GM21576 (cell line): Measurements from ENCODE around the gene GRB7.

ENCODE experiments used
- ATAC-seq: cut with Tn5 transposase; IDR thresholded peaks from one replicate; pipeline ENCODE4 v1.9.1; 2021; ENCODE audit warnings: mild to moderate bottlenecking, moderate library complexity; ENCODE audit not compliant: unreplicated experiment

The GRB7 gene

DNA sequence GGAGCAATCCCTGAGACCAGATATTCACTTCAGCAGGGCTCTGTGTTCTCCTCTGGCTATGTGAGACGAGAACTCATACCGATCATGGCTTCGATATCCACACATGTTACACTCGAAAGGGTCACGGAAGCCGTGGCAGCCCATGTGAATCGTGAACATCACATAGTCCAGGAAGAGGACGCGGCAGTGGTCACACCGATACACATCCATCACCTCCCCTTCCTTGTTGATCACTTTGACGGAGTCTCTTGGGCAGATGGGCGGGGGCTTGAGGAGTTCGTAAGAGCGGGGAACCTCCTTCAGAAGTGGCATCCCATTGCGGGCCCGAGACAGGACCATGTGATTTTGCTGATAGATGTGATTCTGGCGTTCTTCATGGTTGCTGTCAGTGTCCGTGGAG lies 28.0 kb downstream of the GRB7 start:
- ATAC-seq: no peak

DNA sequence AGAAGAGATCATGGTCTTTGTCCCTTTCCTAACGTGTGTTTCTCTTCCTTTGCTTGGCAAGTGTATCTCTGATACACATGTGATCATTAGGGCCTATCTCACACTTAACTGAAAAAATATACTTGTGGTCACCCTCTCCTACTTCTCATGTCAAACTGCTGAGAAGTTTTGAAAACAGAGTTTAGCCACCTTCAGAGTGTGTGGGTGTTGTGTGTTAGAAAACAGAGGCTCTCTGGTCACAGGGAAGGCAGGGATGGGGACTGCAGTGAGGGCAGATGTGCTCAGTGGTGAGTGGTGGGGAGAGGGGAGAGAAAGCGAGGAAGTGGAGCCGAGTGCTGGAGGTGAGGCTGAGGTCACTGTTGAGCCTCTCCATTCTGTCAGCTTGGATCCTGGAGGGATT lies 29.4 kb downstream of the GRB7 start:
- ATAC-seq: no peak

DNA sequence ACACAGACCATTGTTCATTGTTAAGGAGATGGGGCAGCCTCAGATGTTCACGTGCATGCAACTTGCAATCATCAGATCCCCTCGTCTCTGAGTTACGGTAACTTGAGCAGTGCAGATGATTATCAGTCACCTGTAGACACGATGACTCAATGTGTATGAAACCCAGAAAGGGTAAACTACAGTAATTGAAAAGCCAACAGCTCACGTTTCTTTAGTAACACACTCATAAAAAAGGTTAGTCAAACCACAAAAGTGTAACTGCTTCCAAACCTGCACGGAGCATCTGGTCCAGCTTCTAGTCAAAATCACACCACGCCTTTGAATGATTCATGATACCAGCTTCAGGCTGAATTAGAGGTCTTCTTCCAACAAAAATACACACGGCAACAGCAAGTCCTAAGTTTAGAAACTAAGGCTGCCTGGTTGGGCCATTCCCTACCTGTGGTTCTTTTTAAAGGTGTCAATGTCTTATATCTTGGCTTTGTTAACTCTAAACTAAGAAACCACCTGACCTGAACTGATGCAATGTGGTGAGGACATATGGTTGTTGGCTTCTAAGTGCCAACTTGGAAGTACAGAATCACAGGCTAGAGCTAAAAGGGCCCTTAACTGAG lies 32.3 kb downstream of the GRB7 start:
- peak; percentile 42 for ATAC-seq

DNA sequence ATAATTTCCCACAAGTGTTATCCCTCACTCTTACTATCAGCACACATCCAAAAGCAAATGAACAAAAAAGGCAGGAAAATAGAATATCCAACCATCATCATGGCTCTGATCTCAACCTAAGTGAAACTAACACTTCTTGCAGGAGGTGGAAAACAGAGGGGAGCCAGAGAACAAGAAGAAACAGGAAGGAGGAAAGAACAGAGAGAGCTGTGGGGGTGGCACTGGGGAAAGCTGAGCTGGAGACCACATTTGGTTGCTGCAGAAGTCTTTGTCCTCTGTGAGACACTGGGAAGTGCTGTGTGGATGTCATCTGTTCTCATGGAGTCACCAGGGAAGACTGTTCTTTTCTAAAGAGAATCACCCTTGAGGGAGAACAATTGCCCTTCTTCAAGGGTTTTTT lies 34.7 kb downstream of the GRB7 start:
- no peak for ATAC-seq

DNA sequence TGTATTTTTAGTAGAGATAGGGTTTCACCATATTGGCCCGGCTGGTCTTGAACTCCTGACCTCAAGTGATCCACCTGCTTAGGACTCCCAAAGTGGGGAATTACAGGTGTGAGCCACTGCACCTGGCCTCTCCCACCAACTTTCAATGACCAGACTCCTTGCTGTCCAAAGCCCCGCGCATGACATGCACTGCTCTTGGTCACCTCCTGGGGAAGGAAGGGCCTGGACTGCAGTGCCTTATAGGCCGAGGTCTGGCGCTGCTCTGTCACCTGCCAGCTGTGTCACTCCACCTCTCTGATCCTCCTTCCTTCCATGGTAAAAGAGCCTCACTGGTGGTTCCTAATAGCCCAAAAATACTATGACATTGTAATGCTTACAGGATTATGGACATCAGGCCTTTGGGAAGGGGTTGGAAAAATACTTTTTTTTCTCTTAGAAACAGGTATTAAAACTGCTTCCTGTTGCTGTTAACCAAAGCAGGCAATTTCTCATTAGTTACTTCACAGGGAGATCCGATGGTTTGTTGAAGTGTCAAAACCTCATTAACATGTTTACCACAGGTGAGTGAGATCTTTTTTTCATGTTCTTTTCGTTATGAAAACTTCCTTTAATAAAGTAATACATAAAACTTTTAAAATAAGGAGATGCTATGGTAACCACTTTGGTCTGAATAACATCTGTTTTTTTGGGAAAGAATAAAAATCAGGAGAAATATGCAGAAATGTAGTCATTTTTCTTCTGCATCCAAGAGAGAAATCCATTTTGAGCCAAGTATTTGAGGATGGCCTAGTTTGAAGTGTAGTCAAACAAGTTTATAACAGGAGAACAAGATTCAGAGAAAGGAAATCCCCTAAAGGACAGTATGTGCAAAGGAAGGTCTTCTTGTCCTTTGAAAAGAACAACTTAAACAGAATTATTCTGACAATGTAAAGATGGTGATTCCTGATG lies 35.5 kb downstream of the GRB7 start:
- no peak for ATAC-seq

- ATAC-seq: no peak
These were observed 36.3 kb downstream of the GRB7 start for GRCh38 chr17:39774047-39774446.

GRCh38 chr17:39775031-39775430 lies 37.3 kb downstream of the GRB7 start:
- ATAC-seq: no peak

- ATAC-seq: no peak
These were observed 38.5 kb downstream of the GRB7 start for GRCh38 chr17:39776252-39776651.

- no peak for ATAC-seq
These were observed 40.0 kb downstream of the GRB7 start for GRCh38 chr17:39777534-39778365.

- no peak for ATAC-seq
These were observed 43.5 kb downstream of the GRB7 start for GRCh38 chr17:39781031-39781860.

- no peak for ATAC-seq
These were observed 44.1 kb downstream of the GRB7 start for GRCh38 chr17:39781861-39782213.

DNA sequence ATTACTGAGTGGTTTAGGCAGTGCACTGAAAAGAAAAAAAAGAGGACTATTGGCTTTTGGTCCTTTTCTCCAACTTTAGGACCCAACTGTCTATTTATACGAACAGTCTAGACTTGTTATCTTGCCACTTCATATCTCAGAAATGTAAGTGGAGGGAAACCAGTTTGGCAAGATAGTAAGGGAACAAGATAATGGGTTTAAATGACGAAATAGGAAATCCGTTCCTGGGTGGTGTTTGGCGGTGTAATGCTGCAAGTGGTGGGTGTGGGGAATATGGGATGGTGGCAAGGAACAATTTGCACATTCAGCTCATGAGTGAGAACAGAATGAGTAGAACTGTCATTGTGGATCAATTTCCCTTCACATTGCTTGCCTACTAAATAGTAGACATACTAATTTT lies 44.7 kb downstream of the GRB7 start:
- no peak for ATAC-seq

GRCh38 chr17:39782980-39783379 lies 45.2 kb downstream of the GRB7 start:
- ATAC-seq: no peak

- no peak for ATAC-seq
These were observed 49.3 kb downstream of the GRB7 start for GRCh38 chr17:39787041-39787440.

GRCh38 chr17:39787743-39788484 lies 50.2 kb downstream of the GRB7 start:
- no peak for ATAC-seq

DNA sequence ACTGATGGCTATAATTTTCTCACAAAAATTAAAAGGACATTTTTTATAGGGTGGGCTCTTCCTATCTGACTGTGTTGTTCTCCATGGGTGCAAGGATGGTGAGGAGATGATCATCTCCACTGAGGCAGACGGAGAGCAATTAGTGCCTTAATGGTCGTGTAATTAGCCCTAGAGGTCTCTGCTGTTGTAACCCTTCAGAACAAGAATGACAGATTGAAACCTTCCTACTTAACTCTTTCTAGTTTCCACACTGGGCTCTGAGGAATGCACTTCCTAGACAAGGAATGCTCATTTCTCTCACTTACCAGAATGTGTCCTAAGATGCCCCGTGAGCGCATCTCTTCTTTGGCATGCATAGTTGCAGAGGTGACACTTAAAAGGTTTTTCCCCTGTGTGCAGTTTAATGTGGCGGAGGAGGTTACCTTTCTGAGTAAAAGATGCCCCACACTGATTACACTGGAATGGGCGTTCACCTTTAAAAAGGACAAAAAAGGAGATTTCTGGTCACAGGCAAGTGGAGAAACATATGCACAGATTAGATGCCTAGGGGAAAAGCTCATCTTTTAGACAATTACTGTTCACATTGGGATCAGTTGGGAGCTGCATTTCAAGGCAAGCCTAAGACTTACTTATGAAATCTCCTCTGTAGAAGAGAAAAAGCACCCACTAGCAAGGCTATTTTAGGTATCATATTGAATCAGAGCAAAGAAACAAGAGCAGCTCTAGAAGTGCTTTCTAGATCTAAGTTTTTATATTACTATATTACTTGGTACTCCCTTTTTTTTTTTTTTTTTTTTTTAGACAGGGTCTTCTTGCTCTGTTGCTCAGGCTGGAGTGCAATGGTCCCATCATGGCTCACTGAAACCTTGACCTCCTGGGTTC lies 53.6 kb downstream of the GRB7 start:
- ATAC-seq: no peak

DNA sequence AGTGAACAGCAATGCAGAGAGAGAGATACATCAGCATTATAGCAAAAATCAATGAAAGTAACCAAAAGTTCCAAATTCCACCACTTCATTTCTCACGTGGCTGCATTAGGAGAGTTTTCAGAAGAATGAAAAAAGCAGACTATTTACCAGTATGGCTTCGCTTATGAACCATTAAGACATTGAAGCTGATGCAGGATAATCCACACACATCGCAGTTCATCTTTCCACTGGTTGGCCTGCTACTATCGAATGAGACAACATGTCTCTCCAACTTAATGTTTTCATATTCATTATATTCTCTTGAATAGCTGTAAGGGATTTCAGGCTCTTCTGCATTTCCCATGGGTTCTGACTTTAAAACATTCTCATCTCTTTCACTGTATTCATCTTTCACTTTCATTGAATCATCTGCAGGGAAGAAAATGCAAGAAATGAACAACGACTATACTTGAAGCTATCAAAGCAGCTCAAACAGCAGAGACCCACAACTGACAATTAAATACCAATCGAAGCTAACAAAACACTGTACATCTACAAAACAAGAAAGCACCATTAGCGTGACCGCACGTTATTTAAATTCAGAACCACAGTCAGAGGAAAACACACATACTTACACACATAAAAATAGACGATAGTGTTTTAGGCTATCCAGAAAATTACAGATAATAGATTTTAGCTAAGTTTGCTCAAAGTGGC lies 54.9 kb downstream of the GRB7 start:
- ATAC-seq: no peak

GRCh38 chr17:39793301-39793872 lies 55.6 kb downstream of the GRB7 start:
- no peak for ATAC-seq
